Measurements from ENCODE around the gene SYCN.

The SYCN gene

DNA sequence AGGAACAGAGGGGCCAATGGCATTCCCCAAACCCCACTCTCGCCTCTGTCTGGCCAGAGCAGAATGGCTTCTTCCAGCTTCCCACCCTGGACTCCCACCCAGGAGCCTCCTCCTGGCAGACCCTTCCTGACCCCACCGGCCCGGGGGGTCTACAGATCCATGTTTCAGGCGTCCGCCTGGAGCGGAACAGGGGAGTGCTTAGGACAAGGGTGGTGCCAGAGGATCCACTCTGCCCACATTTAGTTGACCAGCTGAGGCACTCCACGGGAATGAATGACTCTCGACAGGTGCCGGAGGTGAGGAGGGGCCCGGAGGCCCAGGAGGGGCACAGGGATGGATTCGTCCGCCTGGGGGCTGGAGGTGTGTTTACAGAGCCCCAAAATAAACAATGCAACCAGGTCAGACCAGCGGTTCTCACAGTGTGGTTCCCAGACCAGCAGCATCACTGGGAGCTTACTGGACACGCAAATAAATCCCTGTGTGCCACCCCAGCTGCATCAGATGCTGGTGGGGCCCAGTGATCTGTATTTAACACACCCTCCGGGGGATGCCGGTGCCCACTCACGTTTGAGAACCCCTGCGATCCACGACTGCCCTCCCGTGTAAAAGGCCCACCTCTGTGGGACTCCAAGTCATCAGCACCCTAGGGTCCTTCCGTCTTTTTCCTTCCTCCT, 22.4 kb downstream of the SYCN start:
- Histone ChIP-seq H3K27me3 (ENCODE audit: control insufficient read depth, insufficient read depth, low read length) (no peaks in the 10 kb centered on the region), H3K27ac (ENCODE audit: low read depth, low read length) (no peak overlapping the region), H3K4me3 (ENCODE audit: low read length) (no peak overlapping the region), H3K4me1 (ENCODE audit: control insufficient read depth, insufficient read depth, low read length) (no peaks in the 10 kb centered on the region), H3K9ac (ENCODE audit: low read length) (no peak overlapping the region), H3K36me3 (ENCODE audit: control insufficient read depth, insufficient read depth, low read length) (peaks cover 10% of the 10 kb centered on the region)

DNA sequence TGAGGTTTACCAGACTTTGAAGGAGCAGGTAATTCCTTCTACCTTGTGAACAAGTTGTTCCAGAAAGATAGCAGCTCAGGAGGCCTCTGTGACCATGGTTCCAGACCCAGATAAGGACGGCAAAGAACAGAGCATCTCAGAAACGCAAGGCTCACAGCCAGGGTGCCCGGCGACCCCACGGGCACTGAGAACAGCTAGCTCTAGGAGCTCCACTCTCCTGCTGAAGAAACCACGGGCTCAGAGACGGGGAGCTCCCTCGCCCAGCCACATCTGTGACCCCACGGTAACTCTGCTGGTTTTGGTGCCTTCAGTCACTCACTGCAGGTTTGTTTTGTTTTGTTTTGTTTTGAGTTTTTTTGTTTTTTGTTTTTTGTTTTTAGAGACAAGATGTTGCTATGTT, 23.3 kb downstream of the SYCN start:
- H3K27ac ChIP-seq (ENCODE audit: low read depth, low read length): no peak overlapping the region
- H3K4me1 ChIP-seq (ENCODE audit: control insufficient read depth, insufficient read depth, low read length): no peaks in the 10 kb centered on the region
- H3K4me3 ChIP-seq (ENCODE audit: low read length): no peak overlapping the region
- no peak overlapping the region for H3K9ac ChIP-seq (ENCODE audit: low read length)
- H3K36me3 ChIP-seq (ENCODE audit: control insufficient read depth, insufficient read depth, low read length): peaks cover 14% of the 10 kb centered on the region
- H3K27me3 ChIP-seq (ENCODE audit: control insufficient read depth, insufficient read depth, low read length): no peaks in the 10 kb centered on the region

DNA sequence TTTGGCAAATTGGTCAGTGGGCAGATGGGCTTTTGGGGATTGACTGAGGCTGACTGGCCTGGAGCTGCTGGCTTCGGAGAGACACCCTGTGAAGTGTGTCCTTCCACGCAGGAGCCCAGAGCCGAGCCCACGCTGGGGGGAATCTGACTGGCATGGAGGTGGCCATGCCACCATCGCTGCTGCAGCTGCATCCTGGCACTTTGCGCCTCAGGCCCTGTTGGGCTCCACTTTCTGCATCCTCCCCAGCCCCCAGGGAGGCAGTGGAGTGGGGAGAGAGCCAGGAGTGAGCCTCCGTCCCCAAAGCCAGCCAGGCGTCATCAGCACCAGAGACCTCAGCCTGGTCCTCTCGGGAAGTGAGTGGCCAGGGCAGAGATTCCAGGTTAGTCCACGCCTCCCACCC, 24.3 kb downstream of the SYCN start:
- Histone ChIP-seq H3K36me3 (ENCODE audit: control insufficient read depth, insufficient read depth, low read length) (peaks cover 14% of the 10 kb centered on the region), H3K9ac (ENCODE audit: low read length) (no peak overlapping the region), H3K27me3 (ENCODE audit: control insufficient read depth, insufficient read depth, low read length) (no peaks in the 10 kb centered on the region), H3K27ac (ENCODE audit: low read depth, low read length) (no peak overlapping the region), H3K4me1 (ENCODE audit: control insufficient read depth, insufficient read depth, low read length) (no peaks in the 10 kb centered on the region), H3K4me3 (ENCODE audit: low read length) (no peak overlapping the region)

DNA sequence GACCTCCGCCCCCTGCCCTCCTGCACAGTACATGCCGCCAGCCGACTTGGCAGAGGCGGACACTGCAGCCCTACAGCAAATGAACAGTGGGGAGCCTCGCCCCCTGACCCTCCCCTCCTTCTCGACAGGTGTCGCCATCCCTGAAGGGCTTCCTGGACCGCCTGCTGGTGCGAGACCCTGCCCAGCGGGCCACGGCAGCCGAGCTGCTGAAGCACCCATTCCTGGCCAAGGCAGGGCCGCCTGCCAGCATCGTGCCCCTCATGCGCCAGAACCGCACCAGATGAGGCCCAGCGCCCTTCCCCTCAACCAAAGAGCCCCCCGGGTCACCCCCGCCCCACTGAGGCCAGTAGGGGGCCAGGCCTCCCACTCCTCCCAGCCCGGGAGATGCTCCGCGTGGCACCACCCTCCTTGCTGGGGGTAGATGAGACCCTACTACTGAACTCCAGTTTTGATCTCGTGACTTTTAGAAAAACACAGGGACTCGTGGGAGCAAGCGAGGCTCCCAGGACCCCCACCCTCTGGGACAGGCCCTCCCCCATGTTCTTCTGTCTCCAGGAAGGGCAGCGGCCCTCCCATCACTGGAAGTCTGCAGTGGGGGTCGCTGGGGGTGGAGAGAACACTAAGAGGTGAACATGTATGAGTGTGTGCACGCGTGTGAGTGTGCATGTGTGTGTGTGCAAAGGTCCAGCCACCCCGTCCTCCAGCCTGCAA, 25.6 kb downstream of the SYCN start:
- no peak overlapping the region for H3K27ac ChIP-seq (ENCODE audit: low read depth, low read length)
- no peaks in the 10 kb centered on the region for H3K4me1 ChIP-seq (ENCODE audit: control insufficient read depth, insufficient read depth, low read length)
- H3K27me3 ChIP-seq (ENCODE audit: control insufficient read depth, insufficient read depth, low read length): no peaks in the 10 kb centered on the region
- peaks cover 14% of the 10 kb centered on the region for H3K36me3 ChIP-seq (ENCODE audit: control insufficient read depth, insufficient read depth, low read length)
- no peak overlapping the region for H3K9ac ChIP-seq (ENCODE audit: low read length)
- H3K4me3 ChIP-seq (ENCODE audit: low read length): no peak overlapping the region

DNA sequence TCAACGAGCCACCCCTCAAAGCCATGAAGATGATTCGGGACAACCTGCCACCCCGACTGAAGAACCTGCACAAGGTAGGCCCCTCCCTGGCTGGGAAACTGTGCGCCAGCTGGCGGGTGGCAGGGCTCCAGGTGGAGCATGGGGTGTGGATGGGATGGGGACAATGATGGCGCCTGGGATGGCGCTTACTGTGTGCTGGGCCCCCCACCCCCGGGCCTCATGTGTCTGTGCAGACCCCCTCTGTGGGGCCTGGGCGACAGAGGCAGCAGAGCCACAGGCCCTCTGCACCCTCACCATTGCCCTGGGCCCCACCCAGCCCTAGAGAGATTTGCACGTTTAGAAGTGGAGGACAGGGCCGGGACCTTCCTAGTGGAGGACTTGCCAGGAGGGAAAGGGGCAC, 26.3 kb downstream of the SYCN start:
- peaks cover 15% of the 10 kb centered on the region for H3K36me3 ChIP-seq (ENCODE audit: control insufficient read depth, insufficient read depth, low read length)
- H3K27me3 ChIP-seq (ENCODE audit: control insufficient read depth, insufficient read depth, low read length): no peaks in the 10 kb centered on the region

DNA sequence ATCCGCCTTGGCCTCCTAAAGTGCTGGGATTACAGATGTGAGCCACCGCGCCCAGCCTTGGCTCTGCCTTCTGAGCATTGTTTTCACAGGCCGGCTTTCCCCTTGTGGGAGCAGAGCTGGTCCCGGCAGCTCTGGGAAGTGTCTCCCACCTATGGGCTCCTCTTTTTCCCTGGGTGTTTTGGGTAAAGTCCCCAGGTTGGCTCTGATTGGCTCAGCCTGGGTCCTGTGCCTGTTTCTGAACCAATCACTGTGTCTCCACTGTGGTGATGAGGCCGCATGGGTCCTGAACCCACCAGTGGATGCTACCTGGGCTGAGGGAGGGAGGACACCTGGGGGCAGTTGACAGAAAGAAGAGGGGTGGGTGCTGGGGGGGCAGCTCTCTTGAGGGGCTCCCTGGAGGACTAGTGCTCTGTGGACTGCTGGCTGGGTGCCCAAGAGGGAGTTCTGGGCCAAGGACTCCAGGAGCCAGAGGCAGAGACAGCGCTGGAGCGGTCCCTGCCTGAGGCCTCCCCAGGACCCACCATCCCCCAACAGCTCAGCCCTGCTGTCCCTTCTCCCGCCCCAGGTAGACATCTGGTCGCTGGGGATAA, 26.9 kb downstream of the SYCN start:
- no peaks in the 10 kb centered on the region for H3K4me1 ChIP-seq (ENCODE audit: control insufficient read depth, insufficient read depth, low read length)
- H3K27ac ChIP-seq (ENCODE audit: low read depth, low read length): no peak overlapping the region
- no peaks in the 10 kb centered on the region for H3K27me3 ChIP-seq (ENCODE audit: control insufficient read depth, insufficient read depth, low read length)
- no peak overlapping the region for H3K4me3 ChIP-seq (ENCODE audit: low read length)
- H3K36me3 ChIP-seq (ENCODE audit: control insufficient read depth, insufficient read depth, low read length): peaks cover 17% of the 10 kb centered on the region
- no peak overlapping the region for H3K9ac ChIP-seq (ENCODE audit: low read length)

More for the DNA sequence above, 26.3 kb downstream of the SYCN start:
- no peaks in the 10 kb centered on the region for H3K4me1 ChIP-seq (ENCODE audit: control insufficient read depth, insufficient read depth, low read length)
- no peak overlapping the region for H3K9ac ChIP-seq (ENCODE audit: low read length)
- no peak overlapping the region for H3K27ac ChIP-seq (ENCODE audit: low read depth, low read length)
- no peak overlapping the region for H3K4me3 ChIP-seq (ENCODE audit: low read length)

DNA sequence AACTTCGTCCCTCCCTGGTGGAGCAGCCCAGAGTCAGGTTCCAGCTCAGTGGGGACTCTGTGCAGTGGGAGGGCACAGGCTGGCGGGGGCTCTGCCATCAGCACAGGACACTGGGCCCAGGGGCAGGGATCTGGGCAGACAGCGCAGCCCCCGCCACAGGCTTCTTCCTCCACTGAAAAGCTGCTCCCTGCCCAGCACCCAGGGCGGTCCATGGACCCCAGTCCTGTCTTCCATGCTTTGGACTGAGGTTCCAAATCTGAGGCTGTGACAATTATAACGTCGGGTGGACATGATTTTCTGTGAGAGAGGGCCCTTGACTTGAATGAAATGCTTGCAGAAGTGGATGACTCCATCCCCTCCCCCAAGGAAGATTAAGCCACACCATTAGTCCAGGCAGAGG, 28.5 kb downstream of the SYCN start:
- Histone ChIP-seq H3K4me1 (ENCODE audit: control insufficient read depth, insufficient read depth, low read length) (no peaks in the 10 kb centered on the region), H3K27me3 (ENCODE audit: control insufficient read depth, insufficient read depth, low read length) (no peaks in the 10 kb centered on the region), H3K36me3 (ENCODE audit: control insufficient read depth, insufficient read depth, low read length) (peaks cover 17% of the 10 kb centered on the region), H3K4me3 (ENCODE audit: low read length) (no peak overlapping the region), H3K9ac (ENCODE audit: low read length) (no peak overlapping the region), H3K27ac (ENCODE audit: low read depth, low read length) (no peak overlapping the region)

DNA sequence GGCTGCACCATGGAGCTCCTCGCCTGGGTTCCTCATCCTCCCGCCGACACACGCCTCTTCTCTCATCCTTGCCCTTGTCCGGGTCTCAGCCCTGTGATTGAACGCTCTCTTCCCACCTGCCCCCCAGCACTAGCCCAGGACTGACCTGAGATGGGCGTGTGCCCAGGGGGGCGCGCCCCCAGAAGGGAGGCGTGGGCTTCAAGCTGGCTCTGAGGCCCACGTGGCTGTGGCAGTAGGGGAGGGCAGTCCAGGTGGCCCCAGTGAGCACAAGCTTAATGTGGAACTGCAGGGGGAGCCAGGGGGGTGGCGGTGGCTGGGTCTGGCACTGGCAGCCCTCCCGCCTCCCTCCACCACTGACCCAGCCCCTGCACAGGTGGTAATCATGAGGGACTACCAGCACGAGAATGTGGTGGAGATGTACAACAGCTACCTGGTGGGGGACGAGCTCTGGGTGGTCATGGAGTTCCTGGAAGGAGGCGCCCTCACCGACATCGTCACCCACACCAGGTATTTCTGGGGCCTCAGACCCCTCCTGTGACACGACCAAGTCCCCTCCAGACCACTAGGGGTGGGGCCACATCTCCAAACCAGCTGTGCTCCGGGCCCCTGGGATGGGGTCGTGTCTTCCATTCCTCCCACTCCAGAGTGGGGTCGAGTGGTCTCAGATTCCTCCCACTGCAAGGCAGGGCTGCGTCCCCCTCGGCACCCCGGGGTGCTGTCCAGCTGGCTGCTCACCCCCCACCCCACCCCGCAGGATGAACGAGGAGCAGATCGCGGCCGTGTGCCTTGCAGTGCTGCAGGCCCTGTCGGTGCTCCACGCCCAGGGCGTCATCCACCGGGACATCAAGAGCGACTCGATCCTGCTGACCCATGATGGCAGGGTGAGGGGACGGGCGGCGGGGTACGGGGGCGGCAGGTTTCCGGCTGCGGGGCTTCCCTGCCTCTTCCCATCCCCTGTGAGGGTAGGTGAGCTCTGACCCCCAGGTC, 29.2 kb downstream of the SYCN start:
- Histone ChIP-seq H3K36me3 (ENCODE audit: control insufficient read depth, insufficient read depth, low read length) (peaks cover 19% of the 10 kb centered on the region), H3K4me1 (ENCODE audit: control insufficient read depth, insufficient read depth, low read length) (no peaks in the 10 kb centered on the region), H3K9ac (ENCODE audit: low read length) (no peak overlapping the region), H3K27me3 (ENCODE audit: control insufficient read depth, insufficient read depth, low read length) (no peaks in the 10 kb centered on the region), H3K4me3 (ENCODE audit: low read length) (no peak overlapping the region), H3K27ac (ENCODE audit: low read depth, low read length) (no peak overlapping the region)

DNA sequence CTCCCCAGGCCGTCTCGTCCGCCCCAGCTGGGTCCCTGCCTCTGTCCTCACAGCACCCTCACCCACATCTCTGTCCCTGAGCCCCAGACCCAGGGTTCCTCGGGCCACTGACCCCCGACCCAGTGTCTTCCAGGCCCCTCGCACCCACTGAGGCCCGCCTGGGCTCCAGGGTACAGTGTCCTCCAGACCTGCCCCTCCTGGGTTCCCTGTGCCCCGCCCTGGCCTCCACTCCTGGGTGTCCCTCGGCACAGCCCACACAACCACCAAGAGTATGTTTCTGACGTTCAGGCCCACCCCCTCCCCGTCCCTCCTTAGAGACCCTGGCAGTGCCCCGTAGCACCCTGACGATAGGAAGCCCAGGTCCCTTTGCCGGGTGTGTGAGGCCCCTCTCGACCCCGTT, 29.9 kb downstream of the SYCN start:
- no peak overlapping the region for H3K4me3 ChIP-seq (ENCODE audit: low read length)
- H3K9ac ChIP-seq (ENCODE audit: low read length): no peak overlapping the region
- no peaks in the 10 kb centered on the region for H3K27me3 ChIP-seq (ENCODE audit: control insufficient read depth, insufficient read depth, low read length)
- no peaks in the 10 kb centered on the region for H3K4me1 ChIP-seq (ENCODE audit: control insufficient read depth, insufficient read depth, low read length)
- H3K27ac ChIP-seq (ENCODE audit: low read depth, low read length): no peak overlapping the region
- peaks cover 17% of the 10 kb centered on the region for H3K36me3 ChIP-seq (ENCODE audit: control insufficient read depth, insufficient read depth, low read length)

DNA sequence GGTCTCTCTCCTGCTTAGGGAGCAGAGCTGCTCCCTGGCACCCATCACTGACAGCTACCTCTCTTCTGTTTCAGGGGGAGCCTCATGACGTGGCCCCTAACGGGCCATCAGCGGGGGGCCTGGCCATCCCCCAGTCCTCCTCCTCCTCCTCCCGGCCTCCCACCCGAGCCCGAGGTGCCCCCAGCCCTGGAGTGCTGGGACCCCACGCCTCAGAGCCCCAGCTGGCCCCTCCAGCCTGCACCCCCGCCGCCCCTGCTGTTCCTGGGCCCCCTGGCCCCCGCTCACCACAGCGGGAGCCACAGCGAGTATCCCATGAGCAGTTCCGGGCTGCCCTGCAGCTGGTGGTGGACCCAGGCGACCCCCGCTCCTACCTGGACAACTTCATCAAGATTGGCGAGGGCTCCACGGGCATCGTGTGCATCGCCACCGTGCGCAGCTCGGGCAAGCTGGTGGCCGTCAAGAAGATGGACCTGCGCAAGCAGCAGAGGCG, 30.5 kb downstream of the SYCN start:
- Histone ChIP-seq H3K36me3 (ENCODE audit: control insufficient read depth, insufficient read depth, low read length) (peaks cover 14% of the 10 kb centered on the region), H3K27me3 (ENCODE audit: control insufficient read depth, insufficient read depth, low read length) (no peaks in the 10 kb centered on the region), H3K4me3 (ENCODE audit: low read length) (no peak overlapping the region), H3K9ac (ENCODE audit: low read length) (no peak overlapping the region), H3K27ac (ENCODE audit: low read depth, low read length) (no peak overlapping the region), H3K4me1 (ENCODE audit: control insufficient read depth, insufficient read depth, low read length) (no peaks in the 10 kb centered on the region)

DNA sequence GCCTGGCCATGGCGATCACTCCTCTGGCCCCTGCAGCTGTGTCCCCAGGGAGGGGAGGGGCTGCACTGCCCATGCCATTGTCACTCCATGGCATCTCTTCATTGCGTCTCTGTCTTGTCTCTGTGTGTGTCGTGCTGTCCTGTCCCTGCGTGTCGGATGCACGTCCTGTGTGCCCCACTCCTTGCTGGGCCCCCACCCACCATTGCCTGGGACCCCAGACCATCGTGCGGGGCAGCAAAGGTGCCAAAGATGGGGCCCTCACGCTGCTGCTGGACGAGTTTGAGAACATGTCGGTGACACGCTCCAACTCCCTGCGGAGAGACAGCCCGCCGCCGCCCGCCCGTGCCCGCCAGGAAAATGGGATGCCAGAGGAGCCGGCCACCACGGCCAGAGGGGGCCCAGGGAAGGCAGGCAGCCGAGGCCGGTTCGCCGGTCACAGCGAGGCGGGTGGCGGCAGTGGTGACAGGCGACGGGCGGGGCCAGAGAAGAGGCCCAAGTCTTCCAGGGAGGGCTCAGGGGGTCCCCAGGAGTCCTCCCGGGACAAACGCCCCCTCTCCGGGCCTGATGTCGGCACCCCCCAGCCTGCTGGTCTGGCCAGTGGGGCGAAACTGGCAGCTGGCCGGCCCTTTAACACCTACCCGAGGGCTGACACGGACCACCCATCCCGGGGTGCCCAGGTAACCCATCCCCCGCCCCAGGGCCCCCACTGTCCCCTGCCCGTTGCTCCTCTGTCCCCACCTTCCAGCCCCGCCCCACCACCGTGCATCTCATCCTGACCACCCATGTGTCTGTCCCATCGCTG, 31.2 kb downstream of the SYCN start:
- Histone ChIP-seq H3K27ac (ENCODE audit: low read depth, low read length) (no peak overlapping the region), H3K4me3 (ENCODE audit: low read length) (no peak overlapping the region), H3K27me3 (ENCODE audit: control insufficient read depth, insufficient read depth, low read length) (no peaks in the 10 kb centered on the region), H3K9ac (ENCODE audit: low read length) (no peak overlapping the region), H3K36me3 (ENCODE audit: control insufficient read depth, insufficient read depth, low read length) (peaks cover 14% of the 10 kb centered on the region), H3K4me1 (ENCODE audit: control insufficient read depth, insufficient read depth, low read length) (no peaks in the 10 kb centered on the region)
